GM23338 (cell line): ENCODE measurements around the gene GRM4.

Experiments
- CTCF ChIP-seq, 2 experiments: fragments of 200-600 bp in 1 of 2; sonication (generic) in 1 of 2; conservative IDR thresholded peaks; 2 replicates each; pipeline versions ENCODE4 v1.5.1 to v1.6.1; 2016 to 2017; ENCODE audit warnings: antibody characterized with exemption in 2 of 2, low read depth in 2 of 2, mild to moderate bottlenecking in 2 of 2, moderate library complexity in 1 of 2
- EZH2 ChIP-seq: fragments of 200-600 bp; sonication (generic); IDR thresholded peaks from one replicate; pipeline ENCODE4 v1.8.0; 2017; ENCODE audit warnings: antibody characterized with exemption, mild to moderate bottlenecking, low read depth; ENCODE audit not compliant: unreplicated experiment
- JUNB ChIP-seq: IDR thresholded peaks from one replicate; pipeline ENCODE4 v1.6.1; 2016; ENCODE audit warnings: antibody characterized with exemption; ENCODE audit not compliant: unreplicated experiment
- POLR2AphosphoS5 ChIP-seq: IDR thresholded peaks from 2 replicates; pipeline ENCODE4 v1.6.1; 2016; ENCODE audit warnings: antibody characterized with exemption, low read depth
- REST ChIP-seq: IDR thresholded peaks from one replicate; pipeline ENCODE4 v1.6.1; 2018; ENCODE audit warnings: antibody characterized with exemption; ENCODE audit not compliant: unreplicated experiment
- ZNF331 ChIP-seq: fragments of 250-450 bp; sonication (Bioruptor Pico); IDR thresholded peaks from 2 replicates; pipeline ENCODE4 v1.5.0; 2020; ENCODE audit warnings: low read depth, mild to moderate bottlenecking, moderate library complexity

- no peak for TF ChIP-seq CTCF (conservative IDR thresholded peaks at IDR 0.05; ENCODE audit: low read depth in 2 of 2)
- no peak for TF ChIP-seq POLR2AphosphoS5
- TF ChIP-seq EZH2 = no peak
- no peak for TF ChIP-seq ZNF331 (CRISPR knock-in tag)
- TF ChIP-seq REST = no peak
- TF ChIP-seq JUNB = no peak
Measured at GRCh38 chr6:34063651-34064050, 82.2 kb downstream of the GRM4 start.
